ELF-1 (cell line): ENCODE measurements around the gene PLXNA2.

Experiments
- DNase-seq: peaks from one replicate; pipeline ENCODE4 v3.0.0-alpha.2; 2016; ENCODE audit warnings: low read depth, low spot score

Gene PLXNA2

DNA sequence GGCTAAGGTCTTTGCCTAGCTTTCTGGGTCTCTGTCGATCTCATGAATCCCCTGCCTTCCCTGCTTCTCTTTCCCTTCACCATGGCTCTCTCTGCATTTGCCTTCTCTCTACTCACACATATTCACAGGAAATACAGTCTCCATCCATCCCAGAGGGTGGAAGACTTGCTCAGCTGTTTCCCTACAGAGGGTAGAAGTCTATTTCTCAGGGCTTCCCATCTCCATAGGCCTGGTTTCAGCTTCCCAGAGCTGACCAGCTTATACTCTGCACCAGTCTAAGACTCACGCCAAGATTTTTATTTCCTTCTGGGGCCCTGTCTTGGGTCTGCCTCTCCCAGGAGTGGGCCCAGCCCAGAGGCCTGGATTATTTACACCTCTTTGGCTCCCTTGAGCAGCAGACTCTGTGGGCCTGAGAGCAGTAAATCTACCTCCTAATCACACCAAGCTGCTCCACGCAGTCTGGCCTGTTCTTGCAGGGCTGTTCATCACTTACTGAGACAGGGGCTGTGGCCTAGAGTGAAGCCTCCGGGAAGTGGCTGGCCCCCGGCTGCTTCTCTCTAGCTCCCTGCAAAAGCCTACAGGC is 102.5 kb downstream of the PLXNA2 start:
- DNase-seq = peak; percentile 57

GRCh38 chr1:208139434-208140045 is 104.6 kb downstream of the PLXNA2 start:
- no peak for DNase-seq

- no peak for DNase-seq
These were observed 107.0 kb downstream of the PLXNA2 start for GRCh38 chr1:208137193-208137592.

DNA sequence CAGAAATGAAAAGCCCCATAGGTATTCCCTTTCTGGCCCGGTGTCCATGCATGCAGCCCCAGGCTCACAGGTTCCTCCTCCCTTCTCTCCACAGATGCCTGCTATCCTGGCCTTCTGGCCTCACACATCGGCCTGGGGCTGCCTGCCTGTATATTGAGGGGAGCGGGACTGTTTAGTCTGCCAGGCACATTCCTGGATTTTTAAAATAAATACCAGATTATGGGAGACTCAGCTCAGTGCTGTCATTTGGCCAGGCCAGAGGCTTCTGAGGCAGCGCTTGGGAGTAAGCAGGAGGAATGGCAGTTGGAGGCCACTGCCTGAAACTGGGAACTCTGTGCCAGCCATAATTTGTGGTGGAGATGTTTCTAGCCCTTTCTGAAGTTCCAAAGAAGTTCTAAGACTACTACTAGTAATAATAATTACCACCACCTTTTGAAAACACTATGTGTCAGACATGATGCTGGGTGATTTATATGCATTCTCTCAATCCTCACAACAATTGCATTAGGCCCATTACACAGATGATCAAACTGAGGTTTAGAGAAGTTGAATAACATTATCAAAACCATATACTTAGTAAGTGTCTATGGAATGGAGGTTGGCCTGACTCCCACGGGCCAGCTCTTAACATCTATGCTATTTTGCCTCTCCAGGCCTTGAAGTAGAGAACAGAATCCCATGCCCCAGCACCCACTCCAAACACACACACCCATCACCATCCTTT is 107.6 kb downstream of the PLXNA2 start:
- DNase-seq = peak; percentile 43

GRCh38 chr1:208135354-208135753 is 108.8 kb downstream of the PLXNA2 start:
- DNase-seq = no peak

GRCh38 chr1:208134491-208134890 is 109.7 kb downstream of the PLXNA2 start:
- DNase-seq = no peak

GRCh38 chr1:208133355-208133754 is 110.8 kb downstream of the PLXNA2 start:
- DNase-seq = no peak

DNA sequence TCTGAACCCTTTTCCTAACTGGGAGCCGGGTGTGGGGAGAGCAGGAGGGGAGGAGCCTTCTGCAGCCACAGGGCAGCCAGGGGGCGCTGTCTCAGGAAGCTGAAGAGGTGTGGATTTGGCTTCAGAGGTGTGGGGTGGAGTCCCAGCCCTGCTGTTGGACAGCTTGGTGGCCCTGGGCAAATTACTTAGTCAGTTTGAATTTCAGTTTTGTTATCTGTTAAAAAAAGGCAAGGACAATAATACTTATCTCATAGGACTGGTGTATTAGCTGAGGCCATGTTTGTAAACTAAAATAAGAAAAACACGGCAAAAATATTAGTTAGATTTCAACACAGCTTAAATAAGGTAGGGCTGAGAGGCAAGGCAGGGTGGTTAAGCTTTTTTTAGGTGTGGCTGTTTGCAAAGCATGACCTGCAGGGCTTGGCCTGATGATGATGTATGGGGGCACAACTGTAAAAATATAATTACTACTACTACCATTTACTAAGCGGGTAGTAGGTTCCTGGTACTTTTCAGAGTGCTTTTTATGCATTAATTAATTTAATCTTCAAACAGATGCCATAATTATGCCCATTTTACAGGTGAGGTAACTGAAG is 111.8 kb downstream of the PLXNA2 start:
- DNase-seq = peak; percentile 94

DNA sequence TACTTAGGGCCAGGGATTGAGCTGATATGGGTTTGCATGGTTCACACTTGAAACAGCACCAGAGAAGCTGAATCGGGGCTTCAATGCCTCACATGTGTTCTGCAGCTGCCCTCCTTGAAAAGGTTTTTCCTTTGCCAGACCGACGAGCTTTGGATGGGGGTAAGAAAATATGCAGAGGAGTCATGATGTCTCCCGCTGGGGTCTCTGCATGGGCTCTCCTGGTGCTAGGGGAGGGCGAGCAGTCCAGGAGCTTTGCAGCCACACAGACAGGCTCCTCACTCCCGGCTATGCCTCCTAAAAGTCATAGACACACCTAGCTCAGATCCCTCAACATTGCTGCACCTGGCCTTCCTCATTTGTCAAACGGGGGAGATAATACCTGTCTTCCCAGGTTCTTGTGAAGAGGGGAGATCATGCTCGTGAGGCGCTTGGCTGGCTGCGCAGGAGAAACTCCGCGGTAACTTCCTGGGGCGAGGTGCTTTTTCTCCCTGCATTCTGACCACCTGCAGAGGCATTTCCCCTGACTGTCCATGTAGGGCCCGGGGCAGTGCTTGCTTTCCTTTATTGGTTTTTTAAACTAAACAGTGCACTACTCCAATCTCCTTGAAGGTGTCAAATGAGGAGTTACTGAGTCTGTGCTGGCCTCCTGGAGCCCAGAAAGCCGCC is 112.4 kb downstream of the PLXNA2 start:
- no peak for DNase-seq

DNA sequence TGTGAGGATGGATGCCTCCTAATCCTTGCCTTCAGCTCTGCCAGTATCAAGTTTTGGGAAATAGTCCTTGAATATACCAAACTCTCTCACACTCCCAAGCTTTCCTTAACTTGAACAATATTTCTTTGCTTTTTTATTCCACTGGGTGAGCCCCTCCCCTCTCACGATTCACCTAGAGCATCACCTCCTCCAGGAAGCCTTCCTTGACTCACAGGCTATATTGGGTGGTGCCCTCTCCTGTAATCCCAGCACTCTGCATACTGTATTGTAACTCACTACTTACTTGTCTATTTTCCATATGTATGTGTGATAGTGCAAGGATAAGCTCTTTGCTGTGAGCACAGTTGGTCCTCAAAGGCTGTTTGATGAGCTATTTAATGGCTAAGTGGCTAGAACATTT is 114.7 kb downstream of the PLXNA2 start:
- no peak for DNase-seq

GRCh38 chr1:208129060-208129459 is 115.1 kb downstream of the PLXNA2 start:
- no peak for DNase-seq

- peak; percentile 41 for DNase-seq
These were observed 116.2 kb downstream of the PLXNA2 start for GRCh38 chr1:208127792-208128529.

GRCh38 chr1:208127284-208127683 is 116.9 kb downstream of the PLXNA2 start:
- DNase-seq = no peak

DNA sequence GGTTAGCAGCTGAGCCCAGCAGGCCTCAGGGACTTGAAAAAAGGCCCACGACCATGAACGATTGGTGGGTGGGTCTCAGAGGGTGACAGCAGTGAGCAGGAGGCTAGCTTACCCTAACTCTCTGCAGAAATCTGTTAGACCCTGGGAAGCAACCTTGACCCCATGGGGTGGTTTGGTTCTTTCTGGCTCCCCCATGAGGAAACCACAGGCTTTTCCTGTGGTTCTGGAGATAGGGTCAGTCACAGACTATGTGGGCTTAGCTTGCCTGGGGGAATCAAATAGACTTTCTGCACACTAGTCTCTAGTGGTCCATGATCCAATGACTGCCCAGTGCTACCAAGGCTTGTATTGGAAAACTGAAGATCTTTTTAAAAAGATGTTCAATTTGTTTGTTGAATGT is 118.1 kb downstream of the PLXNA2 start:
- no peak for DNase-seq

- DNase-seq = no peak
These were observed 121.4 kb downstream of the PLXNA2 start for GRCh38 chr1:208122612-208123358.

- no peak for DNase-seq
These were observed 122.3 kb downstream of the PLXNA2 start for GRCh38 chr1:208121813-208122364.

- DNase-seq = no peak
These were observed 123.8 kb downstream of the PLXNA2 start for GRCh38 chr1:208120431-208120790.

- no peak for DNase-seq
These were observed 125.2 kb downstream of the PLXNA2 start for GRCh38 chr1:208118841-208119606.

DNA sequence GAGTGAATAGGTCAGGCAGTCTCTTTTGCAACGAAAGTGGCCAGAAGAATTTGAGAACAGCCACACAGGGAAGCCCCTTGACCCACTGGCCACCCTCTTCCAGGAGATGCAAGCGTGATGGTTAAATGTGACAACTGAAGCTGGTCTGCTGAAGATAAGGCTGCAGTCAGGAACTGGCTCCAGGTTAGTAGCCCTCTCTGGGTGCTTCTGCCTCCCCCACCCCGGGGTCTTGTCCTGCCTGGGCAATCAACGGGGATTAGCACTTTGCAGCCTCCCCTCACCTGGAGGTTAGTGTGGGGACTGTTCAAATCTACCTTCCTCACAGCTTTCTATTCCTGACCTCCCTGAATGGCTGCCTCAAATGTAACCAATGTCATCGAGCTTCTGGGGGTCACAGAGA is 125.9 kb downstream of the PLXNA2 start:
- DNase-seq = no peak

DNA sequence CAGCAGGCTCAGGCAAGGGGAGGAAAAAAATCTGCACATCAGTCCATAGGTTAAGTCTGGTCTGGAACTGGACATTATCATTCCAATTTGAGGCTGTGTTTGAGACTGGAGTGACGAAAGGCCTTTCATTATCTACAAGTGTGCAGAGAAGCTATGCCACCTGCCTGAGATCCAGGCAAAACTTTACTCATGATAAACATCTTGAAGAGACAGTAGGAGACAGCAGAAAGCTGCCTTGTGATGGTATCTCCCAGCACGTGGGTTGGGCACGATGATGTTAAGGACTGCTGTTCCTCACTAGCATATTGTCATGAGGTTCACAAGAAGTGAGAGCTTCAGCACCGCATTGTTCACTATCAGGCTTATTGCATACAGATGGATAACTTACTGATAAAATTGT is 126.4 kb downstream of the PLXNA2 start:
- no peak for DNase-seq
